ENCODE data around the gene ESRRA.

- TF ChIP-seq CTCF (optimal IDR thresholded peaks at IDR 0.05 in 1 of 3, IDR thresholded peaks at IDR 0.05 in 1 of 3, conservative IDR thresholded peaks at IDR 0.05 in 1 of 3; ENCODE audit: extremely low read depth in 1 of 3, insufficient read depth in 2 of 3, low read length in 3 of 3), result peak in 2 of 3 experiments; percentile 28 to 64
- no peak for TF ChIP-seq EZH2 (IDR thresholded peaks at IDR 0.05; ENCODE audit: low read length)
These were observed 54.6 kb downstream of the ESRRA start for GRCh38 chr11:64359712-64360445.
